Cerebellar nuclear complex (tissue), 1 donor: ENCODE measurements around the gene SELENON.

ENCODE experiments used
- DNase-seq, 2 experiments: peaks; one replicate each; lab custom pipeline; 2025; lab: John Stamatoyannopoulos, UW

SELENON gene

GRCh38 chr1:25799935-25800702 is at the start of gene SELENON:
Gene SELENON, plus strand, starts transcription at chr1:25800193. Its CDS starts 38 bp downstream, at chr1:25800231.
- no peak for DNase-seq

- no peak for DNase-seq
These were observed 48.9 kb upstream of the SELENON start for GRCh38 chr1:25750923-25751605.

- no peak for DNase-seq
These were observed 45.4 kb upstream of the SELENON start for GRCh38 chr1:25754470-25755181.

GRCh38 chr1:25755475-25756125 is 44.4 kb upstream of the SELENON start:
- DNase-seq = peak in 1 of 2 experiments; percentile 19

- no peak for DNase-seq
These were observed 43.8 kb upstream of the SELENON start for GRCh38 chr1:25756215-25756614.

GRCh38 chr1:25757151-25757845 is 42.7 kb upstream of the SELENON start:
- no peak for DNase-seq

GRCh38 chr1:25757846-25758185 is 42.2 kb upstream of the SELENON start:
- no peak for DNase-seq

- DNase-seq = no peak
These were observed 41.4 kb upstream of the SELENON start for GRCh38 chr1:25758466-25759070.

GRCh38 chr1:25760122-25760719 is 39.8 kb upstream of the SELENON start:
- DNase-seq = peak in 1 of 2 experiments; percentile 25

GRCh38 chr1:25760871-25761270 is 39.1 kb upstream of the SELENON start:
- DNase-seq = no peak

GRCh38 chr1:25763493-25763892 is 36.5 kb upstream of the SELENON start:
- no peak for DNase-seq

GRCh38 chr1:25765136-25765922 is 34.7 kb upstream of the SELENON start:
- DNase-seq = no peak

GRCh38 chr1:25765923-25766589 is 33.9 kb upstream of the SELENON start:
- DNase-seq = no peak

- peak in 1 of 2 experiments; percentile 29 for DNase-seq
These were observed 33.1 kb upstream of the SELENON start for GRCh38 chr1:25766721-25767436.

GRCh38 chr1:25767437-25767770 is 32.6 kb upstream of the SELENON start:
- no peak for DNase-seq

- DNase-seq = no peak
These were observed 31.0 kb upstream of the SELENON start for GRCh38 chr1:25768999-25769398.

GRCh38 chr1:25769625-25770383 is 30.2 kb upstream of the SELENON start:
- no peak for DNase-seq

- DNase-seq = no peak
These were observed 29.3 kb upstream of the SELENON start for GRCh38 chr1:25770541-25771220.
